NB4 (cell line): ENCODE data around the gene CCDC33.

Source experiments
- DNase-seq: peaks from one replicate; pipeline ENCODE4 v3.0.0; 2010; ENCODE audit warnings: low read depth
- H3K4me3 ChIP-seq: one replicate; pipeline ENCODE4 v1.5.1; 2011; ENCODE audit warnings: mild to moderate bottlenecking, low read depth, low read length, moderate library complexity
- MYC ChIP-seq: IDR thresholded peaks from 2 replicates; pipeline ENCODE4 v1.6.1; 2011; ENCODE audit warnings: low read depth, low read length
- POLR2A ChIP-seq: IDR thresholded peaks from 2 replicates; pipeline ENCODE4 v1.6.1; 2011; ENCODE audit warnings: mild to moderate bottlenecking; ENCODE audit not compliant: insufficient read length; ENCODE audit errors: extremely low read depth
- TF ChIP-seq, protein P1 (sequence below): IDR thresholded peaks from 2 replicates; pipeline ENCODE4 v1.6.1; 2011; ENCODE audit warnings: low read depth, low read length
- TF ChIP-seq, protein P2 (sequence below): IDR thresholded peaks from one replicate; pipeline ENCODE4 v1.5.1; 2012; ENCODE audit warnings: low read depth, low read length

Gene CCDC33

DNA sequence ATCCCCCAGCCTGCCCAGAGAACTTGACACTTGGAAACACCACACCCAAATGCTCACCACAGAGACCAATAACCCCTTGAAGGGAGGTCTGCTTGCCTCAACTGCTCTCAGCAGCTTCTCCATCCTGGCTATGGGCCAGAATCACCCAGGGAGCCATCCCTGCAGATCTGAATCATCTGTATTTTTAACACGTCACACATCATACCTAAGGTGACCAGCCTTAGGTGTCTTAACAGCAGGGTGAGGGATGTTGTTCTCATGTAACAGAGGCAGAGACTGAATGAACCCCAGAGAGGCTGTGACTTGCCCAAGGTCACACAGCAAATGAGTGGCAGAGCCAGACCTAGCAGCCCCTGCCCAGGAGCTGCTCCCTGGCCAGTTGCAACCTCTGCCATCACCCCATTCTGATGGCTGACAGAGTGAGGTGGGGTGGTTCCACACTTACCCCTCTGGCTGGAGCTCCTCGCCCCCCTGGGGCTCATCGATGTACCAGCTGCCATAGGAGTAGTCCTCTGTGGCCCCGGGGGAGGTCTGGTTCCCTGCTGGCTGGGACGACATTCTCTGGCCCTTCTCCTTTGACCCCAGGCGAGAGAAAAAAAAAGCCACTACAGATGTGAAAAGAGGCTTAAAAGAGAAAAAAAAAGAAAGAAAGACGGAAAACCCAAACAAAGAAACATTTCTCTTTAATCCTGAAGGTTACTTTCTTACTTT is 34.3 kb upstream of the CCDC33 start:
- no peak for TF ChIP-seq POLR2A
- no peak; the same call in 1 of the 2 replicates for TF ChIP-seq MYC
- TF ChIP-seq, protein P1, sequence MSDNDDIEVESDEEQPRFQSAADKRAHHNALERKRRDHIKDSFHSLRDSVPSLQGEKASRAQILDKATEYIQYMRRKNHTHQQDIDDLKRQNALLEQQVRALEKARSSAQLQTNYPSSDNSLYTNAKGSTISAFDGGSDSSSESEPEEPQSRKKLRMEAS = no peak
- TF ChIP-seq, protein P2, sequence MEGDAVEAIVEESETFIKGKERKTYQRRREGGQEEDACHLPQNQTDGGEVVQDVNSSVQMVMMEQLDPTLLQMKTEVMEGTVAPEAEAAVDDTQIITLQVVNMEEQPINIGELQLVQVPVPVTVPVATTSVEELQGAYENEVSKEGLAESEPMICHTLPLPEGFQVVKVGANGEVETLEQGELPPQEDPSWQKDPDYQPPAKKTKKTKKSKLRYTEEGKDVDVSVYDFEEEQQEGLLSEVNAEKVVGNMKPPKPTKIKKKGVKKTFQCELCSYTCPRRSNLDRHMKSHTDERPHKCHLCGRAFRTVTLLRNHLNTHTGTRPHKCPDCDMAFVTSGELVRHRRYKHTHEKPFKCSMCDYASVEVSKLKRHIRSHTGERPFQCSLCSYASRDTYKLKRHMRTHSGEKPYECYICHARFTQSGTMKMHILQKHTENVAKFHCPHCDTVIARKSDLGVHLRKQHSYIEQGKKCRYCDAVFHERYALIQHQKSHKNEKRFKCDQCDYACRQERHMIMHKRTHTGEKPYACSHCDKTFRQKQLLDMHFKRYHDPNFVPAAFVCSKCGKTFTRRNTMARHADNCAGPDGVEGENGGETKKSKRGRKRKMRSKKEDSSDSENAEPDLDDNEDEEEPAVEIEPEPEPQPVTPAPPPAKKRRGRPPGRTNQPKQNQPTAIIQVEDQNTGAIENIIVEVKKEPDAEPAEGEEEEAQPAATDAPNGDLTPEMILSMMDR = no peak
- no peak for DNase-seq
- peak overlapping the region; percentile 28 for H3K4me3 ChIP-seq

DNA sequence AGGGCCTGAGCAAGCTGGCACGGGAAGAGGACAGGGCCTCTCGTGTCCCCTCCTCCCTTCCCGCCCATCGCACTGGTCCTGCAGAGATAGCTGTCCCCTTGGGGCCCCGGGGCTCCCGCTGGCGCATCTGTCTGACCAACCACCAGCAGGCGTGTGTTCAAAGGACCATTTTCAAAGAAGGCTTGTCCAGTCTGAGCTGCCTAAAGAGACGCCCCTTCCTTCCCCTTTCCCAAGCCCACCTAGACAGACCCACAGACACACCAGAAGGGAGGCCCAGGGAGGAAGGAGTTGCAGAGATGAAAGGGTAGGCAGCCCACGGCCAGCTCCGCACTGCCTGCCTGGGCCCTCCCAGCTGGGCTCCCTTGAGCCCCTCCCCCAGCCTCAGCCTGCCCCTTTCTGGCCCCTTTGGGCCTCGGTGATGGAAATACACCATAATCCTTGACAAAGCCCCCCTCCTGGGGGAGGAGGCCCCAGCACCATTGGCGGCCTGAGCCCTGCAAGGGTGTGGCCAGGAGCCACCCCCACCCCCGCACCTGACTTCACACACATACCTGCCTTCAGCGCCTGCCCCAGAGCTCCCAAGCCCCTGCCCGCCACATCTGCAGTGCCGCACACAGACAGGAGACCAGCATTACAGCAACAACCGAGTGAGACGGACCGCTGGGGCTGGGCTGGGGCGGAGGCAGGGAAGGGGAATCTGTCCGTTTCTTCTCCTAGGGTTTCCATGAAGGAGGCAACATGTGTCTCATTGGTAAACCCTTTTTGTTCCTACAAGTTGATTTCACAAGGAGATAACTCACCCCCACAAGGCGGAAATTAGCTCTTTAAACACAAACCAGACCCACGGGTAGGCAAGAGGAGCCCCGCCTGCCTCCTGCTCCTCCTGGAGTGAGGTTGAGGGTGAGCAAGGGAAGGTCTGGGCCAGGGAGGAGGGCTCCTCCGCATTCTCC is 33.4 kb upstream of the CCDC33 start, which contains the start of gene STRA6:
TSS of gene STRA6 (minus strand) at position 336 of the 950 bp plus-strand sequence. CDS start 520 bp downstream, outside the sequence.
- TF ChIP-seq, protein P2 = no peak
- TF ChIP-seq MYC = 0 out of 2 replicates have a peak, but pooled peaks have one; percentile 25
- H3K4me3 ChIP-seq = peak within 1 kb of the TSS; percentile 28
- peak; percentile 88 for DNase-seq

DNA sequence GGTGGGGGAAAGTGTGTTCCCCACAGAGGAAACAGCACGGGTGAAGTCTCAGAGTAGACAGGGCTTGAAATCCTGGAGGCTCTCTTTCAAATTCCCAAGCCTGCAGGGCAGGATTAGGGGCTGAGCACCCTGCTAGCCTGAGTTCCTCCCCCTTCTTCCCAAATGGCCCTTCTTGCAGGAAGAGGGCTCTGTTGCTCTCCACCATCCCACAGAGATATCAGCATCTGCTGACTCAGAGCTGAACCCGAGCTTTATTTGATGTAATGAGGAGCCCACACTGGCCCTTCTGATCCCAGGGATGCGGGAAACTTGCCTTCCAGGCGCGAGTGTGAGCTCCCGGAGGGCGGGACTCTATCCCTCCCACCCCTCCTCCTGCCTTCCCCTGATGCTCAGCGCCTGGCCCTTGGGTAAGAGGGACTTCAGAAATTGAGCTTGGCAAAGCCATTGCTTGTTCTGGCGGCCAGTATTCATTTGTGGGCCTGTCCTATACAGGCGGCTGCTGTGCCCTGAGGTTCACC is 32.2 kb upstream of the CCDC33 start:
- TF ChIP-seq POLR2A = no peak
- TF ChIP-seq MYC = no peak
- TF ChIP-seq, protein P1 = no peak
- TF ChIP-seq, protein P2 = no peak
- DNase-seq = no peak
- no peak overlapping the region for H3K4me3 ChIP-seq

DNA sequence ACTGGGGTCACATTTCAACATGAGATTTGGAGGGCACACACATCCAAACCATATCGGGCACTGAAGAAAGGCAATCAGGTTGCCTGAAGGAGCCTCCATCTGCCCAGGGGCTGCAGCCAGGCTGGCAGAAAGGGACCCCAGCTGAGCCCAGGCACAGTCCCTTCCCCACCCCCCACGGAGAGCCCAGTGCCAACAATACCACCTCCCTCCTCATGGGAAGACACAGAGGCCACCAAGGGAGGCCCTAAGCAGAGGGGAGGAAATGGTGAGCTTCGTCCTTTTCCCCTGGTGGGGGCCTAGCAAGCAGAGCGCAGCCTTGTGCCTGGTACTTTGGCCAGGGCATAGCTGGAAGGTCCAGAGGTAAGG is 30.6 kb upstream of the CCDC33 start:
- TF ChIP-seq MYC (no peak), POLR2A (no peak)
- TF ChIP-seq, protein P2 = no peak
- TF ChIP-seq, protein P1 = no peak
- no peak for DNase-seq
- no peak overlapping the region for H3K4me3 ChIP-seq

DNA sequence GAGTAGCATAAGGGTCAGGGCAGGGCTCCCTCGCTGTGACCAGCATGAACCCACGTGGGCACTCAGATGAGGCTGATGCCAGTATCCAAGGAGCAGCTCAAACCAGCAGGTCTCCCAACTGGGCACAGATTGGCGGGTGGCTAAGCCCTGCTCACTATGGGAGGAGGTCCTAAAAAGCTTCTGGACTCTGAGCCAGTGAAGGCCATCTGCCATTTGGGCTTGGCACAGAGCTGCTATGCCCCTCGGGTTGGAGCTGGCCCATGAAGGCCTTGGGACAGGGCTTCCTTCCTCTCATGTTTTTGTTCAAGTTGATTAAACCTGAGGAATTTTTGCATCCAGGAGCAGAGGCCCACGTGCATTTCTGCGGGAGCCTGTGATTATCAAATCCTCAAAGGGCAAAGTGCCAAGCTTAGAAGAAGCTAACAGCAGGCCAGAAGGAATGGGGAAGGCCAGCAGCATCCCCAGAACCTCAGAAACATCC is 29.3 kb upstream of the CCDC33 start:
- no peak for TF ChIP-seq MYC
- TF ChIP-seq, protein P2 = no peak
- TF ChIP-seq POLR2A = no peak
- TF ChIP-seq, protein P1 = no peak
- no peak for DNase-seq
- H3K4me3 ChIP-seq = no peak overlapping the region
